Measurements from ENCODE around the gene ZFYVE26.

GRCh38 chr14:67782090-67782489 lies 34.3 kb downstream of the ZFYVE26 start:
- TF ChIP-seq RFX5 (IDR thresholded peaks at IDR 0.05; ENCODE audit: low read depth, low read length) (no peak), NR2F1 (conservative IDR thresholded peaks at IDR 0.05) (no peak), SKIL (IDR thresholded peaks at IDR 0.05; ENCODE audit: low read depth, poor library complexity, severe bottlenecking) (no peak), ZNF274 (IDR thresholded peaks at IDR 0.05; ENCODE audit: insufficient read depth, insufficient read length) (no peak), JUND (IDR thresholded peaks at IDR 0.05; ENCODE audit: low read depth, low read length) (no peak), SREBF2 (IDR thresholded peaks at IDR 0.05; ENCODE audit: low read length) (no peak), SMAD1 (IDR thresholded peaks at IDR 0.05; ENCODE audit: low read depth, partially characterized antibody) (no peak), CTCF (IDR thresholded peaks at IDR 0.05 in 2 of 3, conservative IDR thresholded peaks at IDR 0.05 in 1 of 3; ENCODE audit: control insufficient read depth in 2 of 3, extremely low read depth in 1 of 3, insufficient read depth in 1 of 3, low read depth in 3 of 3, low read length in 3 of 3) (no peak), RAD21 (IDR thresholded peaks at IDR 0.05; ENCODE audit: insufficient read depth, low read depth, low read length) (no peak), TAF1 (IDR thresholded peaks at IDR 0.05; ENCODE audit: borderline replicate concordance, low read depth, low read length) (no peak)

Measured in GM12878 (cell line).